Memory B cell (primary cell): ENCODE data around the gene TTLL11.

Experiments
- ATAC-seq: fragments of 150-1000 bp; cut with Tn5 transposase; 2 replicates; pipeline ENCODE4 v1.10.0; 2021; ENCODE audit warnings: low read depth, mild to moderate bottlenecking, moderate library complexity
- DNase-seq, 2 donors: peaks; one replicate each; pipeline ENCODE4 v3.0.0; 2022; ENCODE audit warnings: low spot score in 2 of 2
- H3K27ac Mint-ChIP-seq: one replicate; pipeline ENCODE4 v1.8.0; 2022; ENCODE audit warnings: mild to moderate bottlenecking, moderate library complexity, mixed read lengths
- H3K27me3 Mint-ChIP-seq: one replicate; pipeline ENCODE4 v1.8.0; 2022; ENCODE audit warnings: mixed read lengths
- H3K36me3 Mint-ChIP-seq: one replicate; pipeline ENCODE4 v1.8.0; 2022; ENCODE audit warnings: mild to moderate bottlenecking, mixed read lengths
- H3K4me1 Mint-ChIP-seq: one replicate; pipeline ENCODE4 v1.8.0; 2022; ENCODE audit warnings: mixed read lengths
- H3K4me3 Mint-ChIP-seq: one replicate; pipeline ENCODE4 v1.8.0; 2022; ENCODE audit warnings: mild to moderate bottlenecking, moderate library complexity, mixed read lengths
- H3K9me3 Mint-ChIP-seq: one replicate; pipeline ENCODE4 v1.8.0; 2022; ENCODE audit warnings: mixed read lengths

Gene TTLL11

GRCh38 chr9:122090287-122090883, 2.7 kb downstream of the TTLL11 start:
- no peak for ATAC-seq
- Mint-ChIP-seq H3K27me3 (no peaks in the 10 kb centered on the region), H3K4me1 (peaks cover 39% of the 10 kb centered on the region), H3K36me3 (no peaks in the 10 kb centered on the region), H3K9me3 (no peaks in the 10 kb centered on the region), H3K4me3 (no peak overlapping the region), H3K27ac (no peak overlapping the region)
- no peak for DNase-seq

GRCh38 chr9:122088880-122089706, 4.0 kb downstream of the TTLL11 start:
- no peaks in the 10 kb centered on the region for H3K27me3 Mint-ChIP-seq
- no peak for DNase-seq
- no peaks in the 10 kb centered on the region for H3K36me3 Mint-ChIP-seq
- H3K4me3 Mint-ChIP-seq = no peak overlapping the region
- H3K27ac Mint-ChIP-seq = no peak overlapping the region
- peaks cover 31% of the 10 kb centered on the region for H3K4me1 Mint-ChIP-seq
- H3K9me3 Mint-ChIP-seq = no peaks in the 10 kb centered on the region
- ATAC-seq = no peak

GRCh38 chr9:122087406-122088200, 5.5 kb downstream of the TTLL11 start:
- Mint-ChIP-seq H3K27ac (no peak overlapping the region), H3K4me3 (no peak overlapping the region), H3K4me1 (peaks cover 27% of the 10 kb centered on the region), H3K9me3 (no peaks in the 10 kb centered on the region), H3K27me3 (no peaks in the 10 kb centered on the region), H3K36me3 (no peaks in the 10 kb centered on the region)
- ATAC-seq (no peak), DNase-seq (no peak)

GRCh38 chr9:122086873-122087272, 6.2 kb downstream of the TTLL11 start:
- H3K4me3 Mint-ChIP-seq = no peak overlapping the region
- peaks cover 22% of the 10 kb centered on the region for H3K4me1 Mint-ChIP-seq
- no peaks in the 10 kb centered on the region for H3K36me3 Mint-ChIP-seq
- ATAC-seq (no peak), DNase-seq (no peak)
- H3K27ac Mint-ChIP-seq = no peak overlapping the region
- H3K9me3 Mint-ChIP-seq = no peaks in the 10 kb centered on the region
- H3K27me3 Mint-ChIP-seq = no peaks in the 10 kb centered on the region

- Mint-ChIP-seq H3K4me1 (peaks cover 8% of the 10 kb centered on the region), H3K36me3 (no peaks in the 10 kb centered on the region), H3K27me3 (no peaks in the 10 kb centered on the region), H3K9me3 (no peaks in the 10 kb centered on the region), H3K4me3 (no peak overlapping the region), H3K27ac (no peak overlapping the region)
- DNase-seq = no peak
- ATAC-seq = no peak
Measured at GRCh38 chr9:122085260-122085659, 7.8 kb downstream of the TTLL11 start.

GRCh38 chr9:122084026-122084675, 9.0 kb downstream of the TTLL11 start:
- no peaks in the 10 kb centered on the region for H3K9me3 Mint-ChIP-seq
- DNase-seq (no peak), ATAC-seq (no peak)
- H3K36me3 Mint-ChIP-seq = no peaks in the 10 kb centered on the region
- no peaks in the 10 kb centered on the region for H3K27me3 Mint-ChIP-seq
- no peak overlapping the region for H3K27ac Mint-ChIP-seq
- H3K4me3 Mint-ChIP-seq = no peak overlapping the region
- peaks cover 6% of the 10 kb centered on the region for H3K4me1 Mint-ChIP-seq

- no peaks in the 10 kb centered on the region for H3K27me3 Mint-ChIP-seq
- peaks cover 7% of the 10 kb centered on the region for H3K9me3 Mint-ChIP-seq
- no peaks in the 10 kb centered on the region for H3K4me1 Mint-ChIP-seq
- H3K4me3 Mint-ChIP-seq = no peak overlapping the region
- no peak for DNase-seq
- H3K27ac Mint-ChIP-seq = no peak overlapping the region
- peaks cover 13% of the 10 kb centered on the region for H3K36me3 Mint-ChIP-seq
- ATAC-seq = no peak
Measured at GRCh38 chr9:122080986-122081385, 12.1 kb downstream of the TTLL11 start.

- H3K27ac Mint-ChIP-seq = no peak overlapping the region
- no peak for DNase-seq
- ATAC-seq = no peak
- H3K27me3 Mint-ChIP-seq = no peaks in the 10 kb centered on the region
- peaks cover 13% of the 10 kb centered on the region for H3K36me3 Mint-ChIP-seq
- peaks cover 7% of the 10 kb centered on the region for H3K9me3 Mint-ChIP-seq
- no peaks in the 10 kb centered on the region for H3K4me1 Mint-ChIP-seq
- H3K4me3 Mint-ChIP-seq = no peak overlapping the region
Measured at GRCh38 chr9:122078557-122078956, 14.6 kb downstream of the TTLL11 start.

GRCh38 chr9:122076773-122077172, 16.3 kb downstream of the TTLL11 start:
- peaks cover 15% of the 10 kb centered on the region for H3K36me3 Mint-ChIP-seq
- H3K4me3 Mint-ChIP-seq = no peak overlapping the region
- H3K27ac Mint-ChIP-seq = no peak overlapping the region
- H3K4me1 Mint-ChIP-seq = peaks cover 2% of the 10 kb centered on the region
- H3K9me3 Mint-ChIP-seq = peaks cover 7% of the 10 kb centered on the region
- H3K27me3 Mint-ChIP-seq = no peaks in the 10 kb centered on the region
- no peak for DNase-seq
- no peak for ATAC-seq

- ATAC-seq (no peak), DNase-seq (no peak)
- H3K27ac Mint-ChIP-seq = no peak overlapping the region
- peaks cover 16% of the 10 kb centered on the region for H3K36me3 Mint-ChIP-seq
- H3K9me3 Mint-ChIP-seq = peaks cover 7% of the 10 kb centered on the region
- no peak overlapping the region for H3K4me3 Mint-ChIP-seq
- no peaks in the 10 kb centered on the region for H3K27me3 Mint-ChIP-seq
- peaks cover 2% of the 10 kb centered on the region for H3K4me1 Mint-ChIP-seq
Measured at GRCh38 chr9:122076117-122076516, 17.0 kb downstream of the TTLL11 start.

GRCh38 chr9:122075135-122076030, 17.7 kb downstream of the TTLL11 start:
- Mint-ChIP-seq H3K4me1 (peaks cover 2% of the 10 kb centered on the region), H3K27me3 (no peaks in the 10 kb centered on the region), H3K9me3 (peaks cover 7% of the 10 kb centered on the region), H3K36me3 (peaks cover 16% of the 10 kb centered on the region), H3K27ac (no peak overlapping the region), H3K4me3 (no peak overlapping the region)
- no peak for ATAC-seq
- no peak for DNase-seq

GRCh38 chr9:122071715-122072114, 21.4 kb downstream of the TTLL11 start:
- ATAC-seq = no peak
- Mint-ChIP-seq H3K36me3 (peaks cover 17% of the 10 kb centered on the region), H3K27me3 (no peaks in the 10 kb centered on the region), H3K4me1 (peaks cover 7% of the 10 kb centered on the region), H3K9me3 (peaks cover 4% of the 10 kb centered on the region), H3K4me3 (no peak overlapping the region), H3K27ac (no peak overlapping the region)
- DNase-seq = no peak
